Measurements from ENCODE around the gene ARHGAP42. TPM values are rescaled to one million over a fixed set of nuclear protein-coding genes. Genes with fewer than 3 reads are reported as not detected.
A peak's percentile ranks its signal among the peaks of the same experiment; 100 is the strongest.

ARHGAP42 gene
- total and polyA plus RNA-seq, 8 donors = 2.3 to 119 (median 39.3) TPM

GRCh38 chr11:100821198-100821597 is 134.1 kb downstream of the ARHGAP42 start:
- peaks cover 0 to 19% (median 3%) of the 10 kb centered on the region in 4 donors for H3K4me1 ChIP-seq
- 39 to 70% (median 59%) methylated on average over 2 of the region's 2 CpGs for WGBS, 5 donors

GRCh38 chr11:100823360-100823759 is 136.3 kb downstream of the ARHGAP42 start:
- no peak overlapping the region for H3K4me3 ChIP-seq
- no peak overlapping the region for H3K27ac ChIP-seq
- no peak for TF ChIP-seq POLR2AphosphoS5 (IDR thresholded peaks at IDR 0.05)
- TF ChIP-seq POLR2A (IDR thresholded peaks at IDR 0.05) = no peak
- no peak for TF ChIP-seq CTCF (IDR thresholded peaks at IDR 0.05)
- TF ChIP-seq EP300 (IDR thresholded peaks at IDR 0.05) = no peak
- H3K36me3 ChIP-seq = no peaks in the 10 kb centered on the region
- intact Hi-C loops (cut with DNase I; ENCODE audit: low total_unique reads) = no loop called here
- no peaks in the 10 kb centered on the region for H3K27me3 ChIP-seq
- H3K9me3 ChIP-seq = no peaks in the 10 kb centered on the region
- peaks cover 0 to 29% (median 8%) of the 10 kb centered on the region in 4 donors for H3K4me1 ChIP-seq
- DNase-seq = no peak
- WGBS, 5 donors = 10 to 55% (median 44%) methylated on average over 1 of the region's 1 CpG

More at GRCh38 chr11:100821198-100821597, 134.1 kb downstream of the ARHGAP42 start:
- intact Hi-C loops (cut with DNase I; ENCODE audit: low total_unique reads) = no loop called here
- H3K27ac ChIP-seq = no peak overlapping the region
- TF ChIP-seq POLR2AphosphoS5 (IDR thresholded peaks at IDR 0.05) = no peak
- TF ChIP-seq CTCF (IDR thresholded peaks at IDR 0.05) = no peak
- no peak for TF ChIP-seq EP300 (IDR thresholded peaks at IDR 0.05)
- TF ChIP-seq POLR2A (IDR thresholded peaks at IDR 0.05) = no peak
- no peak overlapping the region for H3K4me3 ChIP-seq
- no peak for DNase-seq
- no peaks in the 10 kb centered on the region for H3K27me3 ChIP-seq
- no peaks in the 10 kb centered on the region for H3K36me3 ChIP-seq
- no peaks in the 10 kb centered on the region for H3K9me3 ChIP-seq

GRCh38 chr11:100824041-100824809 is 137.1 kb downstream of the ARHGAP42 start:
- no peaks in the 10 kb centered on the region for H3K27me3 ChIP-seq
- intact Hi-C loops (cut with DNase I; ENCODE audit: low total_unique reads) = no loop called here
- H3K9me3 ChIP-seq = no peaks in the 10 kb centered on the region
- H3K36me3 ChIP-seq = no peaks in the 10 kb centered on the region
- no peak overlapping the region for H3K27ac ChIP-seq
- no peak for TF ChIP-seq EP300 (IDR thresholded peaks at IDR 0.05)
- no peak for TF ChIP-seq CTCF (IDR thresholded peaks at IDR 0.05)
- TF ChIP-seq POLR2AphosphoS5 (IDR thresholded peaks at IDR 0.05) = no peak
- DNase-seq = no peak
- no peak overlapping the region for H3K4me3 ChIP-seq
- H3K4me1 ChIP-seq = peaks cover 0 to 29% (median 8%) of the 10 kb centered on the region in 4 donors
- WGBS, 5 donors = 80 to 84% (median 83%) methylated on average over 4 of the region's 4 CpGs

GRCh38 chr11:100825626-100826025 is 138.5 kb downstream of the ARHGAP42 start:
- no peaks in the 10 kb centered on the region for H3K27me3 ChIP-seq
- no peaks in the 10 kb centered on the region for H3K9me3 ChIP-seq
- TF ChIP-seq POLR2AphosphoS5 (IDR thresholded peaks at IDR 0.05) (no peak), POLR2A (IDR thresholded peaks at IDR 0.05) (no peak), CTCF (IDR thresholded peaks at IDR 0.05) (no peak), EP300 (IDR thresholded peaks at IDR 0.05) (no peak)
- WGBS, 5 donors = 72 to 88% (median 76%) methylated on average over 3 of the region's 3 CpGs
- H3K27ac ChIP-seq = no peak overlapping the region
- H3K4me1 ChIP-seq = peaks cover 4 to 38% (median 18%) of the 10 kb centered on the region in 4 donors
- peak in 1 of 2 donors; percentile 35 for DNase-seq
- intact Hi-C loops (cut with DNase I; ENCODE audit: low total_unique reads) = no loop called here
- no peak overlapping the region for H3K4me3 ChIP-seq
- H3K36me3 ChIP-seq = no peaks in the 10 kb centered on the region

All from stomach (tissue), 9 donors.